ENCODE results near the gene ZNF554. TPM values are rescaled to one million over a fixed set of nuclear protein-coding genes. Genes with fewer than 3 reads are reported as not detected.

ZNF554 gene
- total RNA-seq: 1 to 10 TPM; 2.4 to 3.5 TPM
- long read RNA-seq, donor 1, partial matches to known transcripts: 0 of 4 reads
- long read RNA-seq, donor 1, other reads (novel, unspliced or antisense): 2 of 4 reads
- long read RNA-seq, donor 2, partial matches to known transcripts: 0 of 2 reads
- long read RNA-seq, donor 2, other reads (novel, unspliced or antisense): 0 of 2 reads

DNA sequence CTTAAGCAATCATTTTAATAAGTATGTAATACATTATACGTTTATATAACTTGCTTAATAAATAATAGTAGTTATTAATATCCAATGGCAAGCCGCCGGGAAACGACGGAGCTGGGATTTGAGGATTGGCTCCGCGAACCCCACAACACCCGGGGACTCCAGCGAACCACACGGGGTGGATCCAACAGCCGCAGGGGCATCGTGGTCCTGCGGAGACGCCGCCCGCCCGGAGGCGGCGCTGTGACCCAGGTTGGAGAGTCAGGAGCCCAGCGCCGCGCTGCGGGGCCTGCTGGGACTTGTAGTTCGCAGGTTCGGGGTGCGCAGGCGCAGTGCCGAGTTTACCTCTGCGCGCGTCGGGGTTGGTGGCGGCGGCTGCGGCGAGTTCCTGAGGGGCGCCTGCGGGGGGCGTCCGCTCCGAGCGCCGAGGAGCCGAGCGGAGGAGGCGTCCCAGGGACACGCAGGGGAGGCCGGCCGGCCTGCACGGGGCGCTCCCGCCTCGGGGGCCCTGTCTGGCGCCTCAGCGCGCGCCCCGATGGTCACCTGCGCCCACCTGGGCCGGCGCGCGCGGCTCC is at the start of gene ZNF554:
Gene ZNF554, plus strand, starts transcription at position 329 of the 572 bp plus-strand sequence. Its CDS starts 204 bp downstream, at position 533.
- peak; percentile 99 for DNase-seq (ENCODE audit: low spot score)
- intact Hi-C loops (cut with DNase I): loop anchor here in 1 of 2 donors (1.0 kb wide), 1 partner anchor 37 kb away; no protein-coding TSS in a partner anchor

DNA sequence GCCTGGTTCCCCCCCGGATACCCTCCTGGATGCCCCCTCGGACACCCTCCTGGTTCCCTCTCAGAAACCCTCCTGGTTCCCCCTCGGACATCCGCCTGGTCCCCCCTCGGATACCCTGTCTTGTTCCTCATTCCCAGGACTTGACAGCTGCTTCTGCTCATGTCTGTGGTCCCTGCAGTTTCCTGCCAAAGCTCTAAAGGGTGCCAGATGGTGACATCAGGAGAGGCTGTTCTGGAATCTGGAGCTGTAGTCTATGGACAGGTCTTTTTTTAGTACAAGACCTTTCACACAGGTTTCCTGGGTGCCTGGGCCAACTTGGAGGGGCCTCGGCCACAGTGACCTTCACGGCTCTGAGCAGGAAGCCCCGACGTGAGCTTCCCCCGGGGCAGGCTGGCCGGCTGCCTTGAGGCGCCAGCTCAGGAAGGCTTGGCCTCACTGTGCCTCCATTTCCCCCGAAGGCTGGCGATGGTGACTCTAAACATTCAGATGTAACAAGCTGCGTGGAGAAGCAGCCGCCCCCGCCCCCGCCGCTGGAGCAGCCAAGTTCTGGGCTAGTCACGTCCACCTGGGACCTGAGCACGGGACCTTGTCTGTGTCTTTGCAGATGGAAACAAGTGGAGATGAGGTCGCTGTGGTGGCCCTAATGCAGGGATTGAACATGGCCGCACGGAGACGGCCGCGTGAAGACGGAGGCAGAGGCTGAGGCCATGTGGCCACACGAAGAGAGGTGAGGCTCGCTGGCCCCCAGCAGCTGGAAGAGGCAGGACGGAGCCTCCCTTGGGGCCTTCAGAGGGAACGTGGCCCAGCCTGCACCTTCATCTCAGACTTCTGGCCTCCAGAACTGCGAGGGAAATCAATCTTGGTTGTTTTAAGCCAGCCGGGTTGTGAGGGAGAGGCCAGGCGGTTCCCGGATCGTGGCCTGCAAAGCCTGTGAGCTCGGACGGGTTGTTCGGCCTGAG is 49.3 kb upstream of the ZNF554 start:
- intact Hi-C loops (cut with DNase I): no loop called here
- DNase-seq (ENCODE audit: low spot score): no peak

DNA sequence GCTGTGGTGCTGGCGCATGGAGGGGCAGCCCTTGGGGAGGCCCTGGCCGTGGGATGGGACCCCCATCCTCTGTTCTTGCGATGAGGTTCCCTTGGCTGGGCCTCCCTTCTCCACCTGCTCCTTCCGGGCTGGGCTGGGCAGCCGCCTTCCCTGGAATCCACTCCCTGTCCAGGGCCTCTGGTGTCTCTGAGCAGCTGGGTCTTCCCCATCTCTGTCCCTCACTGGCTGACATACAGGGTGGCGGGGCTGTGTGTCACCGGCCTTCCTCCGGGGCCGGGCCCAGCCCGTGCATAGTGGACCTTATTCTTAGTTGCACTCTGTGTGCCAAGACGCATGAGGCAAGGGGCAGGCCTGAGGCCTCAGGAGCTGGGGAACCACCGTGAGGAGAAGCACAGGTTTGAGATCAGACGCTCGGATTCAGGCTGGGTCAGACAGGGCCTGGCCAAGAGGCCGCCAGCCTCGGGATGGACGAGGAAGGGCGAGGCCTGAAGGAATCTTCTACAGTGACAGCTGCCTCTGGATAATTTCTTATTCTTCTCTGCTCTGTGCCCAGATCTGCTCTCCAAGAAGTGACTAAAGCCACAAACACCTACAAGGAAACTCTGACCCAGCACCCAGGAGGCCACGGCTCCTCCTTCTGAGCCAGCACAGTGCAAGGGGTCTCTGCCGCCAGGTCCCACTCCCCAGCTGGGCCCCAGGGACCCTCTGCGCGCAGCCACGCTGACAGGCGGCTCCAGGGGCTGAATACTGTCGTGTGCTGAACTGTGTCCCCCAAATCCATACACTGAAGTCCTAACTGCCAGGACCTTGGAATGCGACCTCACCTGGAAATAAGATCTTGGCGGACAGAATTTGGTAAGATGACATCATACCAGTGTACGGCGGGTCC is 47.6 kb upstream of the ZNF554 start:
- intact Hi-C loops (cut with DNase I): no loop called here
- no peak for DNase-seq (ENCODE audit: low spot score)

DNA sequence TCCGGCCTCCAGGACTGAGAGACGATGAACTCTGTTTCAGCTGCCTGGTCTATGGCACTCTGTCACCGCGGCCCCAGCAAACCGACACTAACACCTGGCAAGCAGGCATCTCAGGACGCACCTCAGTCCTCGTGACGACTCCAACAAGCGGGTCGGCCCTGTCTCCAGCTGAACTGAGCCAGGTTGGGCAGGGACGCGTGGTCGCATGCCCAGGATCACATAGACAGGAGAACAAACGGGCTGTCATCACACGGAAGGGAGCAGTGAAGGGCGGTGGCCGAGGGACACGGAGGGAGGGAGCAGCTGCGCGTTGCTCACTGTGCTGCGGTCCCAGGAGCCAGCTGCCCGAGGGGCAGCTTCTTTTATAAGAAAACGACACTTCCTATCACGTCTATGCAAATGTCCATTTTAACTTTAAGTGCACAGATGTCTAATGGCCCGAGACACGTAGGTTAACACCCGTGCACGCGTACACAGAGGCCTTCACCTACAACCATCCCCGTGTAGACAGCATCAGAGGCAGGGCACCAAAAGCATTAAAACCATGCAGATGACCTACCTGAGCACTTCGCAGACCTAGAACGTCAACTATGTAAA is 45.5 kb upstream of the ZNF554 start:
- DNase-seq (ENCODE audit: low spot score): no peak
- intact Hi-C loops (cut with DNase I): no loop called here

DNA sequence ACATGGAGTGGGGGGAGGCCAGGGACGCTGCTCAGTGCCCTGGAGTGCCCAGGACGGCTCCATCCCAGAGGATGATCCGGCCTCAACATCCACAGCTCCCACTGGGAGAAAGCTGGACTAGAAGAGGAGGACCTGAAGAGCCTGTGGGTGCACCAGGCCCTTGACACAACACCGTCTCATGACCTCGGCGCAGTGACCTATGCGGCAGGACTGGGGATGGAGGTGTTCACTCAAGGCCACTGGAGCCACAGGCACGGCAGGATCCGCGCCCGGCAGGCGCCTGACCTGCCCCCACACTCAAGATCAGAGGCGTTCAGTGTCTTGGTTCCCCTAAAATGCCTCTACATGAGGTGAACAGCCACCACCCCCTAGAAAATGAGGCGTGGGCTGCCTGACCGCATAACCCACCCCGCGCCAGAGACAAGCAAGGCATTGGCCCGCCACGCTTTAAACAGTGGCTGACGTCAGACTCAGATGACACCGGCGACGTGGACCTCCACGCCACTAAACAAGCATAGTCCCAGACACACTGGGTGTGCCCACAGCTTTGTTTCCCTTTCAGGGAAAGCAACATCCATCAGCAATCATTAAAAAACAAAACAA is 44.6 kb upstream of the ZNF554 start:
- intact Hi-C loops (cut with DNase I): no loop called here
- no peak for DNase-seq (ENCODE audit: low spot score)

DNA sequence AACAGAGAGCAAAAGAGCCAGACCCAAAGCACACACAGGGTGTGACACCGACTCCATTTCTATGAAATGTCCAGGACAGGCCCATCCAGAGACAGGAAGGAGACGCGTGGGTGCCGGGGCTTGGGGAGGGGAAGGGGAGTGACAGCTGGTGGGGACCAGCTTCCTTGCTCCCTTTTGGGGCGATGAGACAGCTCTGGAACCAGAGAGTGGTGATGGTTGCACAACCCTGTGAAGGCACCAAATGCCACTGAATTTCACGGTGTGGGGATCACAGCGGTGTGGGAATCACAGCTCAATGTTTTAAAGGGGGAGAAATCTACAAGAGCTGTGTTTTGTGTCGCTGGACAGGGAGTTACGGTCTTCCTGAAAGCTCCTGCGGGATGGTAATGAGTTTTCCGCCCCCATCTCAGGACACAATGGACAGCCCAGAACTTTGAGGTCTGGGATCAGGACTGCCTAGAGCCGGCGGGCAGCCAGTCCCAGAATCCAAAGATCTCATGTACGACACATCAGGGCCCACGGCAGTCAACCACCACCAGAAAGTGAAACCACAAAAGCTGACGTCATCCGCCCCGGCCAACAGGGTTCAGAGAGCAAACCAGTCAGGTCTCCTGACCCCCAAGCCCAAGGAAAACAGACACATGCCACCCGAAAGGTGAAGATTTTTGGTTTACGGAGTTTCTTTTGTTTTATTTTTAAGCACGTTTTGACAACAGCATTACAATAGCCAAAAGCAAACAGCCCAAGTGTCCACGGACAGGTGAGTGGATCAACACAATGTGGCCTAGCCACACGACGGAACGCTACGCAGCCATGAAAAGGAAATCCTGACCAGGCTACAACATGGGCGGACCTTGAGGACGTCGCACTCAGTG is 43.9 kb upstream of the ZNF554 start:
- intact Hi-C loops (cut with DNase I): no loop called here

DNA sequence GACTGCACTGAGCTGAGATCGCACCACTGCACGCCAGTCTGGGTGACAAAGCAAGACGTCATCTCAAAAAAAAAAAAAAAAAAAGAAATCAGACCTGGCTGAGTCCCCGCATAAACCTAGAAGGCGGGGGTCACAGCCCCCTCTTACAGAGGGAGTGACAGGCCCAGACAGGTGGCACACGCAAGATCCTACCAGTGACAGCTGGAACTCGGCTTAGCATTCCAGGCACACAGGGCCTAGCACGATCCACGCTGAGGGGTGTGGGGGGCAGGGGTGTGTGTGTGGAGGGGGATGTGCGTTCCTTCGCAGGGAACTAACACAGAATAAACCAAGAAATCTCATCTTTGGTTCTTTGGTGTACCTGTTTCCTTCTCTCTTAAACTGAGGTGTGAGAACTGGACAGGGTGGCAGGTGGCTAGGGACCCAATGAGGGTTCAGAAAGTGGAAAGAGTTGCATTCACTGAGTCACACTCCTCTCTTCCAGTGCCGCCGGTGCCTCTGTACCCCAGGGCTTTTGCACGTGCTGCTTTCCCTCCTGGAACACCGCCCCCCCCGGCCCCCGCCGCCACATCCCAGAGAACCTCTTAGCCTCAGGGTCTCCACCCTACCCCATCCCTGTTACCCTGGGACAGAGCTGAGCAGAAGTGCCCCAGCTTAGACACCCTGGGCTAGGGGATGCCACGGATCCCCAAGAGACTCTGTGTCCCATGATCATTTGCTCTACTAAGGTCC is 41.5 kb upstream of the ZNF554 start:
- intact Hi-C loops (cut with DNase I): no loop called here
- DNase-seq (ENCODE audit: low spot score): no peak

More for the DNA sequence above, 43.9 kb upstream of the ZNF554 start:
- DNase-seq (ENCODE audit: low spot score): peak; percentile 91

DNA sequence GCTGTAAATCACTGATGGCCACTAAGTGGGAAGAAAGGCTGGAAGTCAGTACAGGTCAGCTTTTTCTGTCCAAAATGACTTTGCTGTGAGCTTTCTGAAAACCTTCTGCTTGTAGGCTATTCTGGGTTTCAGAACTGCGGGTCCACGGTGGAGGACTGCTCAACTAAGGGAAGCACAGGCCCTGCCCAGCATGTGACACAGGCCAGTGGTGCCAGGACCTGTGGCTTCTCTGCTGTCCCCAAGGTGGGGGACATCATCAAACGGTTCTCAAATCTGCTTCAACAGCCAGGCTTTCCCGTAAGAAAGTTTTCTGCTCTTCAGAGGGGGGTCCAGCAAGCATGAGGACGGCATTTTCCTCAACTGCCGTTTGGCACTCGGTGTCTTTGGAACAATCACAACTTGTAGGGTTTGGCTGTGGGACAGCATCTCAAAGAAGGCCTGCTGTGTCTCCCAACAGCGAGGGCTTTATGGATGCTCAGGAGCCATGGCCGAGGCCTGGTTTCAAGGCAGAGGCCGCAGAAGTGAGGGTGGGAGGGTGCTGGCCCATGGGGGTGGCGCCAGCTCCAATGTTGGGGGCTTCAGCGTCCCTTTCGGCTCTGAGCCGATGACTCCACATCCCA is 40.4 kb upstream of the ZNF554 start:
- intact Hi-C loops (cut with DNase I): no loop called here
- no peak for DNase-seq (ENCODE audit: low spot score)

DNA sequence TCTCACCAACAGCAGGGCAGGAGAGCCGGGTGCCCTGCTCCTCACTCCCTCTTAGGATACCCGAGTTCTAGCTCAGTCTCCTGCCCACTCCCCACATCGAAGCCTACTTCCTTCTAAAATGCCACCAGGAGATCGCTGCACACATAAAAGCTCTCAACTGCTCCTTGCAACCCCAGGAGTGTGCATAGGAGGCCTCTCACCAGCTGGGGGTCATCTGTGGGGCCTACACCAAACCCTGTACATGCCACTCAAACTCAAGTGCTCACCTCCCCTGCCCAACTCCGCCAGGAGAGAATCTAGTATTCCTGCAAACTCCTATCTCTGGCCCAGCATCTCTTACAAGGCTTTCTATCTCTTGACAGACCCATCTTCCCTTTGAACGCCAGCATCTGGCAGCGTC is 39.4 kb upstream of the ZNF554 start:
- intact Hi-C loops (cut with DNase I): no loop called here

DNA sequence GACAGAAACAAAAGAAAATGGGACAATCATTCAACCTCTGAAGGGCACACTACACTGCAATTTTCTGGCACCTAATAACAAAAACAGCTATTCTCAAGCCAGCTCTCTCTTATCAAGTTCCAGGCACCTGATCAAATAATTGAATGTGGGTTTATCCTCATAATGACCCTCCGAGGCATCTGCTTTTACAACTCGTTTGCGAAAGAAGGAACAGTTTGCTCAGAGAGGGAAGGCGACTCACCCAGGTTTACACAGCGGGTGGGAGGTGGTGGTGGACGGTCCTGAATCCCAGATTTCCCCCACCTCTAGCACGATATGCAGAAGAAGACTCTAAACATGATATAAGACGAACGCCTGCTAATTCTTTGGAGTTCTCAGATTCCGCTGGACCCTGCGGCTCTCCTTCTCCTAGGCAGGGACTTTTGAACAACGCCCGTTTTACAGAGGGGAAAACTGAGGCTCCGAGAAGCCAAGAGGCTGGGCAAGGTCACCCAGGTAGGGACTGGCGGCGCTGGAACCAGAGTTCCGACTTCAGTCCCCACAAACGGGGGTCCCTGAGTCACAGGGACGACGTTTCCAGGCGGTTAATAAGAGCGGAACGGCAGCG is 37.2 kb upstream of the ZNF554 start:
- intact Hi-C loops (cut with DNase I): no loop called here

More for the DNA sequence above, 39.4 kb upstream of the ZNF554 start:
- DNase-seq (ENCODE audit: low spot score): no peak

DNA sequence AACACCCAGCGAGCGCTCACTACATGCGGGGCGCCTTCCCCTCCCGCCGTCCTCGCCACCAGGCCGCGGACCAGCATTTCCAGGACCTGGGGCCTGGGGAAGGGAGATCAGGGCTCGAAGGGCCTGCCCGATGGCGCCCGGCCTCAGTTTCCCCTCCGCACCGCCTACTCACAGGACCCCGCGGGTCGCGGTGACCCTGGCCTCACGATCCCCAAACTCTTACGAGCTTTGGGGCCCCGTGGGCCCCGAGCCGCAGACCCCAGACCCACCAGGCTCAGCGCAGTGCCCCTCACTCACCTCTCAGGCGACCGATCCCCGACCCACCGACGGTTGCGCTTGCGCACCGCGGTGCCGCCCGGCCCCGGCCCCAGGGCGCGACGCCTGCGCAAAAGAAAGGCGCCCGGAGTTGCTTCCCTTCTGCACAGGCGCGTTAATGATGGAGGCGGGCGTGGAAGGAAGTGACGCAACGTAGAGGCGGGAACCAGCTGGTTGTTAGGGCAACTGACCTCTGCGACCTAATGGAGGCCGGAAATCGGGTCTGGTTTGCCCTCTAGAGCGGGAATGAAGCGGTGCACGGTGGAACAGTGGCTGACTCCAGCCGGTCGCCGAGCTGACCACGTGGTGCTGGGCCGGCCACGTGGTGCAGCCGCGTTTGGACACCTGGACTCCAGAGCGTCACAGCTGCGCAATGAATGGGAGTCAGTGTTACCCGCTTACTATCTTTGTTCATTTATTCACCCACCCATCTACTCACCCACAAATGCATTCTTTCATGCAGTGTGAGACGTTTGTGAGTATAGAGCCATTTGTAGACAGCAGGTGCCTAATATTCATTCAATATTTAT is 36.5 kb upstream of the ZNF554 start, which contains the start of gene SGTA:
Gene SGTA, minus strand, starts transcription at position 338 of the 845 bp plus-strand sequence. CDS start 14,205 bp downstream, outside the sequence.
- peak; percentile 99 for DNase-seq (ENCODE audit: low spot score)
- intact Hi-C loops (cut with DNase I): no loop called here

More for the DNA sequence above, 37.2 kb upstream of the ZNF554 start:
- no peak for DNase-seq (ENCODE audit: low spot score)

DNA sequence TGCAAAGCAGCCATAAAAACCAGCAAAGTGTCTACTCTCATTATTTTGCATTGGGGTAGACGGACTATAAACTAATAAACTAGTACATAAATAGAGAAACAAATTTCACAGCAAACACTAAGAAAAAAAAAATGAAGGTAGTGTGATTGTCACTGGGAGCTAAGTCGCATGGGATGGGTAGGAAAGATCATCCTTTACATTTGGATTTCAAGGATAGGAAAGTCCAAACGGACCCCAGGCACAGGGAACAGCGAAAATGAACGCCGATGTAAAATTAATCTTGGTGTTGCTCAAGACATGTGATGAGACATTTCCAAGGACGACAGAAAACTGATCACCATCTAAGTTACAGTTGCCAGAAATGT is 35.9 kb upstream of the ZNF554 start:
- intact Hi-C loops (cut with DNase I): no loop called here

DNA sequence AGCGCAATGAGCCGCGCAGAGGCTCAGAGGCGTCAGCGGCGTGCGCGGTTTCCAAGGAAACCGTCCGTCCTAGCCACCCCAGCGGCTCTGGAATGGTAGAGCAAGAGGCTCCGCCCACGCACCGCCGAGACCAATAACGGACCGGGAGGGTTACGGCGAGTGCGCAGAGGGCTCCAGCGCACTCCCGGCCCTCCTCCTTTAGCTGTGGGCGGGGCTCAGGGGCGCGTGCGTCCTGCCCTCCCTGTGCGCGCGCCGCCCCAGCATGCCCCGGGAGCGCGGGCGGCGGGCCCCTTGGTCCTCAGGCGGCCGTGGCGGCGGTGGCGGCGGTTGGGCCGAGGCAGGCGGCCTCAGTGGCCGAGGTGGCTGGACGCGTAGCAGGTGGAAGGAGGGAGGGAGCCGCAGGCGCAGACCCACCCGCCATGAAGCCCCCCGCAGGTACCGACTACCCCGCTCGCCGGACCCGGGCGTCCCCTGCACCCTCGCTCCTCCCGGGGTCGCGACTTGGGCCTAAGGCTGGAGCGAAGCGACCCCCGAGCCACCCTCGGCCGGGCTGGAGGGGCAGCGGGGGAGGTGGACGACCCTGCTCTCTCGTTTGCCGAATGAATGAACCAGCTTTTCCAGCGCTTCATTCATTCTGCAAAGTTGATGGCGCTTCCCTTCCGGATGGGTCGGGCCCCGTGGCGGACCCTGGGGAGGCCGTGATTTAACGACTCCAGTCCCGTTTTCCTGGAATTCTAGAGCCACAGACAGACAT is 34.2 kb upstream of the ZNF554 start, which contains the start of gene THOP1:
Gene THOP1, plus strand, starts transcription at position 260 of the 754 bp plus-strand sequence. Its CDS starts 160 bp downstream, at position 420.
- intact Hi-C loops (cut with DNase I): no loop called here
- DNase-seq (ENCODE audit: low spot score): peak; percentile 100

More for the DNA sequence above, 35.9 kb upstream of the ZNF554 start:
- DNase-seq (ENCODE audit: low spot score): no peak

DNA sequence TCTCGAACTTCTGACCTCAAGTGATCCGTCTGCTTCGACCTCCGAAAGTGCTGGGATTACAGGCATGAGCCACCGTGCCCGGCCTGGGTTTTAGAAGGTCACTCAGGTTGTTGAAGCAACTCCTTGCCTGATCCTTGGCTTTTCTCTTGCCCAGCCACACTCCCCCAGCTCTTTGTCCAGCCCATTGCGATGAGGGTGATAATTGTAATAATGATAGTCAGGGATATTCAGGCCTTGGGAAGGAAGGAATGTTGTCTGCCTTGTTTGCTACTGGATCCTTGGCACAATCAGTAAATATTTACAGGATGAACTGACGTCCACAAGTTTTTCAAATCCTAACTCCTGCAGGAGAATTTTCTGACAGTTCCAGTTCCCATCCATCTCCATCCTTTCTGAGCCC is 32.6 kb upstream of the ZNF554 start:
- DNase-seq (ENCODE audit: low spot score): no peak
- intact Hi-C loops (cut with DNase I): no loop called here
